Colonic mucosa (tissue), 4 donors: Measurements from ENCODE around the gene CATSPER4. TPM values are rescaled to one million over a fixed set of nuclear protein-coding genes. Genes with fewer than 3 reads are reported as not detected.

Experiments
- DNase-seq: peaks from one replicate; pipeline ENCODE4 v3.0.0-alpha.2; 2020
- H3K27ac ChIP-seq: fragments of 200-600 bp; one replicate; pipeline ENCODE4 v1.8.0; 2021
- H3K27me3 ChIP-seq: fragments of 200-600 bp; one replicate; pipeline ENCODE4 v1.8.0; 2021
- H3K36me3 ChIP-seq: fragments of 200-600 bp; one replicate; pipeline ENCODE4 v1.8.0; 2021
- H3K4me1 ChIP-seq: fragments of 200-600 bp; one replicate; pipeline ENCODE4 v1.8.0; 2021; ENCODE audit warnings: mild to moderate bottlenecking
- H3K4me3 ChIP-seq: fragments of 200-600 bp; one replicate; pipeline ENCODE4 v1.8.0; 2021
- H3K9ac ChIP-seq, 2 donors: one replicate each; pipeline ENCODE4 v1.7.0; 2013; ENCODE audit warnings: control low read depth in 2 of 2, low read depth in 2 of 2, low read length in 2 of 2
- H3K9me3 ChIP-seq: fragments of 200-600 bp; one replicate; pipeline ENCODE4 v1.8.0; 2021
- intact Hi-C: fragments of 100-400 bp; cut with DNase I; formaldehyde crosslinking; loops from one replicate; pipeline ENCODE4 v1.14.1; 2022
- total RNA-seq, 2 donors: library from RNA; stranded (reverse); fragmentation: NEBNext Ultra II Directional in 1 of 2; extraction: Animal tissue kit (Norgen Biotek cat#: 25700) in 1 of 2; gene quantifications; one replicate each; pipeline ENCODE4 v1.2.1, GENCODE V29; 2021
- TF ChIP-seq, protein P1 (sequence below): fragments of 200-600 bp; IDR thresholded peaks from one replicate; pipeline ENCODE4 v1.8.0; 2022; ENCODE audit warnings: antibody characterized with exemption, mild to moderate bottlenecking
- donor health status: healthy.
- donor health status: DM: no; HTN: no; CAD: no.
- donor health status: DM: no; HTN: no; CAD: no.

Gene CATSPER4
- total RNA-seq, 2 donors from 2014 or later = not detected

DNA sequence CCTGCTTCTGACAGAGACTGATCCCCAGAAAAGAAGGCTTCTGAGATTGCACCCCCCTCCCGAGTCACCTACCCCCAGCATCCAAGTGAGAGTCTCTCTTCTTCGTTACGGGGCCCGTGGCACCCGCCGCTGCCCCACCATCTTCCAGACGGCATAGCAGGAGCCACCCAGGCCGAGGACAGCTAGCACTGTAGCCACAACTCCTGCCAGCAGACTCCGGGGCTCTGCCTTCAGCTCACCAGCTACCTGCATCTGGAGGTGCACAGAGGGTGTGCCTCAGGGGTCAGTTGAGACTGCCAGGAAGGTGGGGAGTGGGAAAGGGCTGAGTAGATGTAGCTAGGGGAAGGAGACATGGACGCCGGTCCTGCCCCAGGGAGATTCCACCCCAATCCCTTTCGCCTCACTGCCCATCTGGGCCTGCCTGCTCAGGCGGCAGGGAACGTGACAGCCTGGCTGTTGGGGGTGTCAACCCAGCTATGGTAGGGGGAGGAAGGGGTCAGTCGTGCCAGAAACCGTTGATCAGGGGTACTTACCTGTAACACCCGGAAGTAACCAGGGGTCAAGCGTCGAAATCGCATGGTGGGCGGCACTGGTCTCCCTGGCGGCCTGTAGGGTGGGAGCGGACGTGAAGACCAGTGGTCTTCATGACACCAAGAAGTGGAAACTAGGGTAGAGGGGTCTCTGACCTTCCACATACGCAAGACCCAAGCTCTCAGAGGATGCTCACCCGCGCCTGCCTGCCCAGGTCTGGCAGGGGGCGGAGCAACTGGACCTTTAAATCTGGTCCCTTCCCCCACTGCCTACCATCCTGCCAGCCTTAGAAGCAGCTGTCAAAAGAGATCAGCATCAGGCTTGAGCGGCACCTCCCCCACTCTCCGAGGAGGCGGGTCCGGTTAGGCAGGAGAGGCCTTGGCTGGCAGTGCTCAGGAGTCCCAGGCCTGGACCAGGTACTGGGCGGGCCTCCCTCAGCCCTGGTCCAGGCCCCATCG lies 19.0 kb upstream of the CATSPER4 start, which contains the start of gene ZNF593OS:
Gene ZNF593OS, minus strand, starts transcription at position 749 of the 989 bp plus-strand sequence. Its CDS starts 171 bp downstream, at position 578.
- intact Hi-C loops = no loop called here
- peak within 1 kb of the TSS; percentile 92 for H3K4me3 ChIP-seq
- TF ChIP-seq, protein P1, sequence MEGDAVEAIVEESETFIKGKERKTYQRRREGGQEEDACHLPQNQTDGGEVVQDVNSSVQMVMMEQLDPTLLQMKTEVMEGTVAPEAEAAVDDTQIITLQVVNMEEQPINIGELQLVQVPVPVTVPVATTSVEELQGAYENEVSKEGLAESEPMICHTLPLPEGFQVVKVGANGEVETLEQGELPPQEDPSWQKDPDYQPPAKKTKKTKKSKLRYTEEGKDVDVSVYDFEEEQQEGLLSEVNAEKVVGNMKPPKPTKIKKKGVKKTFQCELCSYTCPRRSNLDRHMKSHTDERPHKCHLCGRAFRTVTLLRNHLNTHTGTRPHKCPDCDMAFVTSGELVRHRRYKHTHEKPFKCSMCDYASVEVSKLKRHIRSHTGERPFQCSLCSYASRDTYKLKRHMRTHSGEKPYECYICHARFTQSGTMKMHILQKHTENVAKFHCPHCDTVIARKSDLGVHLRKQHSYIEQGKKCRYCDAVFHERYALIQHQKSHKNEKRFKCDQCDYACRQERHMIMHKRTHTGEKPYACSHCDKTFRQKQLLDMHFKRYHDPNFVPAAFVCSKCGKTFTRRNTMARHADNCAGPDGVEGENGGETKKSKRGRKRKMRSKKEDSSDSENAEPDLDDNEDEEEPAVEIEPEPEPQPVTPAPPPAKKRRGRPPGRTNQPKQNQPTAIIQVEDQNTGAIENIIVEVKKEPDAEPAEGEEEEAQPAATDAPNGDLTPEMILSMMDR = no peak
- H3K9ac ChIP-seq = peak within 1 kb of the TSS in 1 of 2 donors; percentile 97
- peaks cover 6% of the 10 kb centered on the region for H3K4me1 ChIP-seq
- DNase-seq = no peak
- no peaks in the 10 kb centered on the region for H3K9me3 ChIP-seq
- H3K27me3 ChIP-seq = no peaks in the 10 kb centered on the region
- no peak within 1 kb of the TSS for H3K27ac ChIP-seq
- H3K36me3 ChIP-seq = no peaks in the 10 kb centered on the region

DNA sequence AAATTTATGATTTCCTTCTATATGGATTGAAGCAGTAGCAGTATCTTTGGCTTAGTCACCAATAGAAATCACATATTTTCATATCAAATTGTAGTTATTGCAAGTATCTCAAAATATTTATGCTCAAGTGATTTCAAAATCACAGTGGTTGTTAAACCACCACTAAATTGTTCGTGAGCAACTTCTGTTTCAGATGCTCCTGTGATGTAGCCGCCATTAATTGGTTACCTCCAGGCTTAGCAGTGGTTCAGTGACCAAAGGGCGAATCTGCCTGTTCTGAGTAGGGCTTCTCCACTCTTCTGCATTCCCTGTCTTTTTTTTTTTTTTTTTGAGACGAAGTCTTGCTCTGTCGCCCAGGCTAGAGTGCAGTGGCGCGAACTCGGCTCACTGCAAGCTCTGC lies 15.1 kb upstream of the CATSPER4 start:
- Histone ChIP-seq H3K4me1 (peaks cover 5% of the 10 kb centered on the region), H3K4me3 (no peak overlapping the region), H3K27ac (no peak overlapping the region), H3K9me3 (no peaks in the 10 kb centered on the region), H3K27me3 (no peaks in the 10 kb centered on the region), H3K36me3 (no peaks in the 10 kb centered on the region), H3K9ac (no peak overlapping the region)
- intact Hi-C loops = loop anchor here (5.0 kb wide), 1 partner anchor 47 kb away; no protein-coding TSS in a partner anchor
- no peak for DNase-seq
- TF ChIP-seq, protein P1 = no peak

DNA sequence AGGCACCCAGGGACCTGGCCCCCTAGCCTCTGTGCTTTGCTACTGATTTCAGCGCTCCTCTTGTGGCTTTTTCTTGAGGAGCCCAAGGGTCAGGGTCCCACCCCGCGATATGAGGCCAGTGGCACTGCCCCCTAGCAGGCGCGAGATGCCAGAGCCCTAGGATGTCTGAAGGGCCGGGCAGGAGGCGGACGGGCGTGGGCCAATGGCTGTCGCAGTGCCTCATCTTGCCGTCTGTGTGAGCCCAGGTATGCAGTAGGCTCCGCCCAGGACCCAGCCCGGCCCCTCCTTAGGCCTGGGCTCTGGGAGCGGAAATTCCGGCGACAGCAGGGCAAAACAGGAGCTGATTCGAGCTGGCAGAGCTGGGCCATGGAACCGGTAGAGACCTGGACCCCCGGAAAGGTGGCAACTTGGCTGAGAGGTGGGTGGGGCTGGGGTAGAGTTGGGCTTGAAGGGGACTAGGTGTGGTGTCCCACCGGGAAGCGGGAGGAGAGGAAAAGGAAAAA lies 13.2 kb upstream of the CATSPER4 start, which contains the start of gene CNKSR1:
Gene CNKSR1, plus strand, starts transcription at position 310 of the 503 bp plus-strand sequence. Its CDS starts 57 bp downstream, at position 367.
- H3K9ac ChIP-seq = peak within 1 kb of the TSS; percentile 45 to 78
- no peaks in the 10 kb centered on the region for H3K27me3 ChIP-seq
- TF ChIP-seq, protein P1 = peak; percentile 28
- H3K9me3 ChIP-seq = no peaks in the 10 kb centered on the region
- H3K27ac ChIP-seq = peak within 1 kb of the TSS; percentile 51
- no peaks in the 10 kb centered on the region for H3K4me1 ChIP-seq
- intact Hi-C loops = loop anchor here (5.0 kb wide), 1 partner anchor 45 kb away; no protein-coding TSS in a partner anchor
- H3K4me3 ChIP-seq = peak within 1 kb of the TSS; percentile 34
- H3K36me3 ChIP-seq = no peaks in the 10 kb centered on the region
- DNase-seq = peak; percentile 90

DNA sequence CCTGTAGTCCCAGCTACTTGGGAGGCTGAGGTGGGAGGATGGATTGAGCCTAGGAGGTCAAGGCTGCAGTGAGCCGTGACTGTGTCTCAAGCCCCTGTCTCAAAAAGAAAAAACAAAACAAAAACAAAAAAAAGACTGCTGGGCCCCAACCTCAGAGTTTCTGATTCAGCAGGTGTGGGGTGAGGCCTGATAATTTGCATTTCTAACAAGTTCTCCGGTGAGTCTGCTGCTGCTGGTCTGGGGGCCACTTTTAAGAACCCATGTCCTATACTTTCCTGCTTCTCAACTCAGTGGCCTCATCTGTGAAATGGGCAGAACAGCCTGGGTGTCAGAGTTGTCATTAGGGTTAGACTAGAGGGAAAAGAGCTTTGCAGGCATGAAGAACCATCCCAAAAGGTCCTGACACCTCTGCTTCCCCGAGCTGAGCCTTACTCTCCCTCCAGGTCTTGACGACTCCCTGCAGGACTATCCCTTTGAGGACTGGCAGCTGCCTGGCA lies 10.3 kb upstream of the CATSPER4 start:
- no peak for DNase-seq
- Histone ChIP-seq H3K27me3 (no peaks in the 10 kb centered on the region), H3K4me3 (no peak overlapping the region), H3K27ac (no peak overlapping the region), H3K9ac (no peak overlapping the region), H3K36me3 (no peaks in the 10 kb centered on the region), H3K4me1 (no peaks in the 10 kb centered on the region), H3K9me3 (no peaks in the 10 kb centered on the region)
- intact Hi-C loops = no loop called here
- TF ChIP-seq, protein P1 = no peak

DNA sequence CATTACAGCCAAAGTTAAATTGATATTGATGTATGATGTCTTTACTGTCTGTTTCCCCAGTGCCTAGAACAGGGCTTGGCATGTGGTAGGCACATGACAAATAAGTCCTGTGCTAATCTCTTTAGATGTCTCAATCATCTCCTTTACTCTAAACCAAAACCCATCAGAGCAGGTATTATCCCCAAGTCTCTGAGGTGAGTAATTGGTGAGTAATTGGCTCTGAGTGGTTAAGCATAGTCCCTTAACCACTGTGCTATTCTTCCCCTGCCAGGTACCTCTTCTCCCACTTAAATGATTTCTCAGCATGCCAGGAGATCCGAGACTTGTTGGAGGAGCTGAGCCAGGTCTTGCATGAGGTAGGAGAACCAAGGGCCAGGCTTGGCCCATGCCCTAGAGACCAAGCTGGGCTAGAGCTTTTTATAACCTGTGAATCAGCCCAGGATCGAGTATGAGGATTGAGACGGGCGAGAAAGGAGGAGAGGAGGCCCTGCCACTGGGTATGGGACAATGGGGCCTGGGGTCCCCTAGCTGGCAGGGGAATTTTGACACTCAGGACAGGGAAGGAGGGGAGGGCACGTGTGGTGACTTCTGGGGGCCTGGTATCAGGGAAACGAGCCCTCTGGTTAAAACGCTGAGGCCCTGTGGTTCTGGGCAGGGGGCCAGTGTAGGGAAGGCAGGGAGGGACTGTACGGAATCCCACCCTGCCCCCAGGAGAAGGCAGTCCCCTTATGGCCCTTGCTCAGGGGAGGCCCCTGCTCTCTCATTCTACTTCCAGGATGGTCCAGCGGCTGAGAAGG lies 8.6 kb upstream of the CATSPER4 start:
- no peak overlapping the region for H3K9ac ChIP-seq
- H3K27me3 ChIP-seq = no peaks in the 10 kb centered on the region
- intact Hi-C loops = no loop called here

More for the DNA sequence above, 8.6 kb upstream of the CATSPER4 start:
- TF ChIP-seq, protein P1 = no peak
- Histone ChIP-seq H3K9me3 (no peaks in the 10 kb centered on the region), H3K36me3 (no peaks in the 10 kb centered on the region), H3K27ac (no peak overlapping the region), H3K4me1 (no peaks in the 10 kb centered on the region), H3K4me3 (no peak overlapping the region)
- DNase-seq = no peak
